GM19324 (cell line): ENCODE measurements around the gene ZNF91.
"Not testable (repeated sequence)": the region's sequence is repeated elsewhere in the genome, so short reads cannot be mapped to it uniquely, and the experiment has no call there.

Experiments
- ATAC-seq: cut with Tn5 transposase; IDR thresholded peaks from one replicate; pipeline ENCODE4 v1.9.1; 2021; ENCODE audit warnings: mild to moderate bottlenecking, moderate library complexity; ENCODE audit not compliant: unreplicated experiment, low FRiP score

The ZNF91 gene

DNA sequence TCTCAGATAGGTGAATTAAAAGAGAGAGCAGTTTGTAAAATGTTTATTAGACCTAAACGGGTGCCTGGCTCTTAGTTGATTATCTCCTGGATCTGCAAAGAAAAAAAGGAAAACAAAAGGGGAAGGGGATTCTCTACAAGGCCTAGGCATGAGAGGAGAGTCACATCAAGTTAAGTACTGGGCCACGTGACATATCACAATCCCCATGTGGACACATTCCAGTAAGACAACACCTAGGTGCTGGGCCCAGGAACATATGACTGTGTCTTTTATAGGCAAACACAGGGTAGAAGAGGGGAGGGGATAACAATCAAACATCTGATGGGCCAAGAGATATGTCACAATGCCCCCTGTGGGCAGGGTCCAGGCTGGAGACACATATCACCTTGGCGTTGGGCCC lies 4.2 kb upstream of the ZNF91 start:
- no peak for ATAC-seq

DNA sequence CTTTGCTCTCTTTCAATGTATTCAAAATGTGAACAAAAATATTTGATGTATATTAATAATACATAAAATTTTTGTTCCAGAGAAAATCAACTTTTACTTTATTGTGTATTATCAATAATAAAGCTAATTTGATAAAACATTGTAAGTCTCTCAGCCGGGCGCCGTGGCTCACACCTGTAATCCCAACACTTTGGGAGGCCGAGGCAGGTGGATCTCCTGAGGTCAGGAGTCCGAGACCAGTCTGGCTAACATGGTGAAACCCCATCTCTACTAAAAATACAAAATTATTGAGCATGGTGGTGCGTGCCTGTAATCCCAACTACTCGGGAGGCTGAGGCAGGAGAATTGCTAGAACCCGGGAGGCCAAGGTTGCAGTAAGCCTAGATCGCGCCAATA lies 449 bp upstream of the ZNF91 start:
- ATAC-seq = not testable (repeated sequence)

DNA sequence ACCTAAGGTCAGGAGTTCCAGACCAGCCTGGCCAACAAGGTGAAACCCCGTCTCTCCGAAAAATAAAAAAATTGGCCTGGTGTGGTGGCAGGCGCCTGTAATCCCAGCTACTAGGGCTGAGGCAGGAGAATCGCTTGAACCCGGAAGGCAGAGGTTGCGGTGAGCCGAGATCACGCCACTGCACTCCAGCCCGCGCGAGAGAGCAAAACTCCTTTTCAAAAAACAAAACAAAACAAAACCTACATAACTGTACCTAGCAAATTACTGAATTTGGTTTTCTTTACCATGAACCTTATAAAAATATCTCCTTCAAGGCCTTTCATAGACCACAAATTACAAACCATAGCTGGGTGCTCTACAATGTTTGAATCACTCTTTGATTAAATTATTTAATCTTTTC lies 760 bp downstream of the ZNF91 start:
- no peak for ATAC-seq

DNA sequence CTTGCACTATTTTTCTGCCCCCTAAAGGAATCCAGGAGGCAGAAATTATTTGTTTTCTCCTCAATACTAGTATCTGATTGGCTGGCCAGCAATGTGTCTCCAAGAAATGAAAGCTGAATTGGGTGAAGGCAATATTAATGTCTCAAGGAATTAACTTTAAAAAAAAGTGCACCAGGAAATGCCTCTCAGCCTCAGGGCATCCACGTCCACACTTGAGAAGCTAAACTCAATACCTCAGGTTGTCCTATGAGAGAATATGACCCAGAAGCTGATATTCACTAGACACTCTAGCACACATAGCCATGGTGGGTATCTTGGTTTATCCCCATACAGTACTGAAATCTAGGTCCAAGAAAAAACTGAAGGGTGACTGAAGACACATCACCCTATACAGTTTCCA lies 2.1 kb downstream of the ZNF91 start:
- no peak for ATAC-seq

DNA sequence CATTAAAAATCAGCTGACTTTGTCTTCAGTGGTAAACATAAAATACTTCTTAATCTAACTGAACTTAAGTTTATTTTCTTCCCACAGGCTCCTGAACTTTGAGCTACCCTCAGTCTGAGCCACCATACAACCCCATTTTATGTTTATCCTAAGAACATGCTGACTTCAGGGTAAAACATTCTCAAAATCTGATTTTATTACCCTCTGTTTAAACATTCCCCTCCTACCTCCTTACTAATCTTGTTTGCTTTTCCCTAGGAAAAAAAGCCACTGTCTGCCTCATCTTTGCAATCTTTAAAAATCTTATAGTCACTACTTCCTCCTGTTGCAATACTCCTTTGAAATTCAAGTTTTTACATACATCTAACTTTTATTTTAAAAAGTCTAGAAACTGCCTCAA lies 4.0 kb downstream of the ZNF91 start:
- no peak for ATAC-seq

DNA sequence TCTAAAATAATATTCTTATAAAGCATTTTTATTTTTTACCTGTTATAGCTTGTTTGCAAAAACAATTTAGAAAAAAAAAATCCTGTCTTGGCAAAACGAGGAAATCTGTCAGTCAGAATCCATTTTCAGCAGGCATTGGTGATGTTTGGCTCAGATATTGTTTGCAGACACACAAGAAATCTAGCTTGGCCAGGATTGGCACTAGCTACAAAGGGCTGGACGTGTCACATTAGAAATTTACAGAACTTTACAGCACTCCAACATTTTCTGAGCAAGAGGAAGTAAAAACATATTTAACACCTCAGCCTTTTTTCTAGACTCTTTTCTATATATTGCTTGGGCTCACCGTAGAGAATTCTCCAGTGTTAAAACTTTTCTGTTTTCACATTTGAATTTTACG lies 9.9 kb downstream of the ZNF91 start:
- no peak for ATAC-seq

DNA sequence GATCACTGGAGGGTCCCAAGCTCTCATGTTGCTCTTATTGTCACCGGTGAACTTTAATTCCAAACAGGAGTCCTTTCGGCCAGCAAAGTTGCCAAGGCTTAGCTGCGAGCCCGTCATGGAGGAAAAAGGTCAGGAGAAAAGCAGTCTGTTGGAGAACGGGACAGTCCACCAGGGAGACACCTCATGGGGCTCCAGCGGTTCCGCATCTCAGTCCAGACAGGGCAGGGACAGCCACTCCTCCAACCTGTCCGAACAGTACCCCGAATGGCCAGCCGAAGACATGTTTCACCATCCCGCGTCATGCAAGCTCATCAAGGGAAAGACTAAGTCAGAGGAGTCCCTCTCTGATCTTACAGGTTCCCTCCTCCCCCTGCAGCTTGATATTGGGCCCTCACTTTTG lies 10.4 kb downstream of the ZNF91 start:
- no peak for ATAC-seq

DNA sequence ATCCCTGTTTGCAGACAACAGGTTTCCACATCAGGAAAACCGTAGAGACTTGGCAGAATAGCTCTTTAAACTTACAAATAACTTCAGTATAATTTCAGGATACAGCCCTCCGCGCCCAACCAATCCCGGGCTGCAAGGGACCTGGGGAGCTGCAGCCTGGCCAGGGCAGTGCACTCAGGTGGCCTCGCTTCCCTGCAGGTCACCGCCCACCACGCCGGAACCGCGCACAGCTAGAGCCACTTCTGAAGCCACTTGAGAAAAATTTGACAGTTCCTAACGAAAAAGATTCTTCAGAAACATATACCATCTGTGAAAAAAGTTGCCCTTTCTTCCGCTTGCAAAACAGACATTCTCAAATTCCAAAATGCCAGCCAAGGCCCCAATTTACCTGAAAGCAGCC lies 11.1 kb downstream of the ZNF91 start:
- no peak for ATAC-seq

DNA sequence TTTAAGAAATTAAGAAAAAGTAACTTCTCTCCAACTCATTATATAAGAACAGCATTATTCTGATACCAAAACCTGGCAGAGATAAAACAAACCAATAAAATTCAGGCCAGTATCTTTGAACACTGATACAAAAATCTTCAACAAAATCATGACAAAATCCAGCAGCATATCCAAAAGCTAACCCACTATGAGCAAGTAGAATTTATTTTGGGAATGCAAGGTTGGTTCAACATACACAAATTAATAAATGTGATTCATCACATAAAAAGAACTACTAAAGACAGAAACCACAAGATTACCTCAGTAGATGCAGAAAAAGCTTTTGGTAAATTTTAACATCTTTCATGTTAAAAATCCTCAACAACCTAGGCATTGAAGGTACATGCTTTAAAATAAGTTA lies 12.3 kb downstream of the ZNF91 start:
- no peak for ATAC-seq

DNA sequence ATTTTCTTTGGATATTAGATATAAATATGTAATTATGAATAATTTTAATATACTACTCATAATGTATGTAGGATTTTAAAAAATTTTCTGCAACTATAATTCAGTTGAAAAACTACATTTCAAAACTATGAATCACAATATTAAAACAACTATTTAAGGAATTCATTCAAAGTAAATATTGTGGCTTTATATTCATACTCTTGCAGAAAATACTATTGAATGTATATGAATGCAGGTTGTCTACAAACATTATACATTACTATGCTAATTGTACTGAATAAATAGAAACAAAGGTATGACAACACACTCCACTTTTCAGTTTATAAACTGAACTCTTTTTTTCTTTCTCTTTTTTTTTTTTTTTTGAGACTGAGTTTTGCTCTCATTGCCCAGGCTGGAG lies 14.2 kb downstream of the ZNF91 start:
- no peak for ATAC-seq

DNA sequence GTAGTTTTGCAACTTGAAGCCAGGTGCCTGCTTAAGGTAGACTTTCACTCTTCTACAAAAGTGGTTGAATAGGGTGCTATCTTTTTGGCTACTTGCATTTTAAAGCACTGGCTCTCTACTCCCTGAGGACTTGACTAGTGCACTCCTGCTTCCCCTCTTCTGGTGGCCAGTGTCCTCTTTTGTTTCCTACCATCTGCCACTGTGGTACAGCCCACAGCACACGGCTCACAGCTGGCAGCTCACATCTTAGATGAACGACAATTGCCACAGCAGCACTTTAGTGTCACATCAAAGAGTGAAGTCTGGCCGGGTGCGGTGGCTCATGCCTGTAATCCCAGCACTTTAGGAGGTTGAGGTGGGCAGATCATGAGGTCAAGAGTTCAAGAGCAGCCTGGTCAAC lies 15.6 kb downstream of the ZNF91 start:
- ATAC-seq = not testable (repeated sequence)

DNA sequence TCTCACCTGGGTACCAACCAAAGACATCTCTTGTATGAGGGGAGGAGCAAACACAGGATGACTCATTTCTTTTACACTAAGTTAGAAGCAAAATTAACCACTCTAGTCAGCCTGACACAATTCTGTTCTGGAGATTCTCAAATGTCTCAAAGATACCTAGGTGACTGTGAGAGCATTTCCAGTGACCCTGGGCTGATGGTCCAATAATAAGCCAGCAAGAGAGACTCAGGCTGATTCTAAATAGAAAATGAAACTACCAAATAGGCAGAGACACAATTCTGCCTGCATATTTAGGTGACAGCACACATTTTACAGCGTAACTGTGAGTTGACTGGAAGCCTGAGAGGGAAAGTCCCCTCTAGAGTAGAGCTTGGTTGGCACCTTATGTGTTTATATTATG lies 16.3 kb downstream of the ZNF91 start:
- no peak for ATAC-seq

DNA sequence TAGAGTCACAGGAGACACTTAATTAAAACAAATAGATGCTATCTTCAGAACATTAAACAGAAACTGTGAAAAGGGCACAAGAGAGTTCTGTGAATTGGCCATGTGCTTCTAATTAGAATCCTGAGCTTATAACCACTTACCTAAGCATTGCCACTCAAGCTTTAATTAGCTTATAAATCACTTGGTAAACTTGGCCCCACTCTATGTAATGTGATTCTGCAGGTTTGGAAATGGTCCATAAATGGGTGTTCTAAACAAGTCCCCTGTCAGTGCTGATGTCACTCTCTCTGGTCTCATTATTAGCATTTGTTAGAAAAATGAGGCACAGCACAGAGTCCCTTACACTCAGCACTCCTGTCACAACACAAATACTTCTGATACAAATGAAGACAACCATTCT lies 18.0 kb downstream of the ZNF91 start:
- no peak for ATAC-seq

DNA sequence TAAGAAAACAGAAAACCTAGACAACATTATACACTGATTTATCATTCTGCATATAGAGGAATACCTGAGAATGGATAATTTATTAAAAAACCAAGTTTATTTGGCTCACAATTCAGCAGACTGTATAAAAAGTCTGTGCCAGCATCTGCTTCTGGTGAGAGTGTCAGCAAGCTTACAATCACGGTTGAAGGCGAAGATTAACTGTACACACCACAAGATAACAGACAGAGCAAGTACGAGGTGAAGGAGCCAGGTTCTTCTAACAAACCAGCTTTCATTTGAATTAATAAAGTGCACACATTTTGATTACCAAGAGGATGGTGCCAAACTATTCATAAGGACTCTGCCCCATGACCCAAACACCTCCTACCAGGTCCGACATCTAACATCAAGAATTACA lies 28.8 kb downstream of the ZNF91 start:
- no peak for ATAC-seq

DNA sequence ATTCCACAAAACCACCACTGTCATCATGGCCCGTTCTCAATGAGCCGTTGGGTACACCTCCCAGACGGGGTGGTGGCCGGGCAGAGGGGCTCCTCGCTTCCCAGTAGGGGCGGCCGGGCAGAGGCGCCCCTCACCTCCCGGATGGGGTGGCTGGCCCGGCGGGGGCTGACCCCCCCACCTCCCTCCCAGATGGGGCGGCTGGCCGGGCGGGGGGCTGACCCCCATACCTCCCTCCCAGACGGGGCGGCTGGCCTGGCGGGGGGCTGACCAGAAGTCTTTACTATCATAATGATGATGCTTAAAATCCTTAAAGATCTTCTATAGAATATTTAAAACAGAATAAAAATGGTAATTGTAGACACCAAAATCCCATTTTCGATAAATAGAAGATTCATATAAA lies 29.2 kb downstream of the ZNF91 start:
- ATAC-seq = not testable (repeated sequence)

DNA sequence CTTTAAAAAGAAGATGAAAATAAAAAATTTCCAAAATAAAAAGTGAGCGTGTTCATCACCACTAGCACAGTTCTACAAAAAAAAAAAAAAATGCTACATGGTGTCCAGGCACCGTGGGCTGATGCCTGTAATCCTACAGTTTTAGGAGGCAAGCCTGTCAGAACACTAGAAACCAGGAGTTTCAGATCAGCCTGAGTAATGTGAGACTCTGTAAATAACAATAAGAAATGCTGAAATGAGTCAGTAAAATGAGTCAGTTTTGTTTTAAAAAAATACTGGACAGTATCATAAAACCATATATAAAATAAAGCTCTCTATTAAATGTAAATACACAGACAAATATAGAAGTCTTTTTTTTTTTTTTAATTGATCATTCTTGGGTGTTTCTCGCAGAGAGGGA lies 30.0 kb downstream of the ZNF91 start:
- no peak for ATAC-seq

DNA sequence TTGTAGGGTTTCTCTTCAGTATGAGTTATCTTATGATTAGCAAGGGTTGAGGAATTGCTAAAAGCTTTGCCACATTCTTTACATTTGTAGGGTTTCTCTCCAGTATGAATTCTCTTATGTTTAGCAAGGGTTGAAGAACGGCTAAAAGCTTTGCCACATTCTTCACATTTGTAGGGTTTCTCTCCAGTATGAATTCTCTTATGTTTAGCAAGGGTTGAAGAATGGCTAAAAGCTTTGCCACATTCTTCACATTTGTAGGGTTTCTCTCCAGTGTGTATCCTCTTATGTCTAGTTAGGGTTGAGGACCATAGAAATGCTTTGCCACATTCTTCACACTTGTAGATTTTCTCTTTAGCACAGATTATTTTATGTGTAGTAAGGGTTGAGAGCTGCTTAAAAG lies 33.4 kb downstream of the ZNF91 start:
- ATAC-seq = not testable (repeated sequence)

DNA sequence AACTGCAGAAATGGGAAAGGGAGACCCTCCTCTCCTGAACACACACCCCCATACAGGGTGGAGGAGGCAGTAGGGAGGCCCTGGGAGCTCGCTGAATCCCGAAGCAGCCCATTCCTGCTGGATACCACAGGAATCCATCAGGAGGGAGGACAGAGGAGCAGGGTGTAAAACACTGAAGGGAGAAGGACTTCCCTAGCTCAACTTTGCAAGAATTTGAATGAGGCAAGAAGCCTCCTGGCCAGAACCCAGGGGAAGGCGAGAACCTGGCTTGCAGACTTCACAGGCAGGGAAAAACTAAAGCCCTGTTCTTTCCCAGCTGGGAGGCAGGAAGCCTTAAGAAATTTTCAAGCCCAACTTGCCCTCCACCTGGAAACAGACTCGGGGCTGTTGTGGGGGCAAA lies 43.5 kb downstream of the ZNF91 start:
- no peak for ATAC-seq

DNA sequence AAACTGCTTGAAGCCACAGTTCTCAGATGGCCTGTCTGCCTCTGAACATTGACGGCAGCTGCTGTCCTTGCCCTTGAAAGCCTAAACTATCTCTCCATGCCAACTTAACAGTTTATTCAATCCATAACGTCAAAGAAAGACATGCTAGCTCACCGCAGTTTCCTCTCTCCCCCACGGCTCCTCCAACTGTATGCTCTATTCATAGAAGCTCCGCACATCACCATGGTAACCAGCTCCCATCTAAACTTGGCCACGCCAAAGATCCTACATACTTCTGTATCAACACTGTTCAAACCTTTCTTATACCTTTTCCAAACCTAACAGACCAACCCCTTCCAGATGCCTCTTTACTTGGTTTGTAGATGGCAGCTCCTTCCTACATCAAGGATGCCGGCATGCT lies 48.6 kb downstream of the ZNF91 start:
- no peak for ATAC-seq

DNA sequence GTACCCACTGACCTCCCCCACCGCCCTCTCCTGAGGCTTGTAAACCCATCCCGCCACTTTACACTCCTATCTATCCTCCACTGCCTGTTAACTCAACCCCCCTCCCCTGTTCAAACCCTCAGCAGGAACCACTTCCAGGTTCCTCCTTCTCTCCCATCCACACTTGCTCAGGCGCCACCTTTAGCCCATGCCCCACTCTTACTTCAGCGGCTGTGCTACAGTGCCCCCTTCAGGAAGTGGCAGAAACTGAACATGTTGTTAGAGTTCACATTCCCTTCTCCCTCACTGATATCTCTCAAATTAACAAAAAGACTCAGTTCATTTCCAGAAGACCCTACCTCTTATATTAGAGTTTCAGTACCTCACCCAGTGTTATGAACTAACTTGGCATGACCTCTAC lies 49.4 kb downstream of the ZNF91 start:
- ATAC-seq = no peak

DNA sequence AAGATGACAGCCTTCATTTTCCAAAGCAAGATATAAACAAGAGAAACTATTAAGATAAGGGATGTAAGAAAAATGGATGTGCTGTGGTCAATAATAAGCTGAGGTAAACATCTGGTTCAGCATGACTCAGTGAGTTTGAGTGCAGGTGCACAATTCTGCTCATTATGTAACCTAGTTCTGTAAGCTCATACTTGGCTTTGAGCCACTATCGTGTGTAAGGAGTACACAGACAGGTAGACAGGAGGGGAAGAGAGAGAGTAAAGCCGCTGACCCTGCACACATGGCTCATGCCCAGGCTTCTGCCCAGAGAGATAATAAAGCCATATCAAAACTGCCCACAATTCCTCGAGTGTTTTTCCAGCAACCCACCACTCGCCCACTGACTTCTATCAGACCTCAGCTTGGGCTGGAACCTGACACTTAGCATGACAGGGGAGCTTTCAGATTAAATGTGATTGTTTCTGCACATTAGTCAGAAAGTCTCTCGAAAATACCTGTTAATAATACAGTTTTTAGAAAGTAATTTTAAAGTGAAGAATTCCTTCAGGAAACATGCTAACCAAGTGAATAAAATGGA lies 51.7 kb downstream of the ZNF91 start:
- no peak for ATAC-seq

DNA sequence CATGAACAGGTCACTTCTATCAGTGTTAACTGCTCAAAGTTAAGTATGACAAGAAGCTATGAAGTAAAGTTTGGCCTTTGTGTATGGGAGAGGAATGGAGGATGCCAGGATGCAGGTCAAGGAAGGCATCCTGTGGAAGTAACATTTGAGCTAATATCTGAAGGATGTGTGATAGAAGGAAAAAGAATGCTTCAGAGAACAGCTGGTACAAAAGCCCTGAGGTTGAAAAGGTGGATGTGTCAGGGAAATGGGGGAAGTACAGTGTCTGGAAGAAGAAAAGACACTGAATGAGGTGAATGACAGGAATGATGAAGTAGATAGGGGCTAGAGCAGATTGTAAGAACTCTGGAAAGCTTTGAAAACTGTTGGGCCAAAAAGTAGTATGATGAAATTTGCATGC lies 67.1 kb downstream of the ZNF91 start:
- ATAC-seq = no peak

DNA sequence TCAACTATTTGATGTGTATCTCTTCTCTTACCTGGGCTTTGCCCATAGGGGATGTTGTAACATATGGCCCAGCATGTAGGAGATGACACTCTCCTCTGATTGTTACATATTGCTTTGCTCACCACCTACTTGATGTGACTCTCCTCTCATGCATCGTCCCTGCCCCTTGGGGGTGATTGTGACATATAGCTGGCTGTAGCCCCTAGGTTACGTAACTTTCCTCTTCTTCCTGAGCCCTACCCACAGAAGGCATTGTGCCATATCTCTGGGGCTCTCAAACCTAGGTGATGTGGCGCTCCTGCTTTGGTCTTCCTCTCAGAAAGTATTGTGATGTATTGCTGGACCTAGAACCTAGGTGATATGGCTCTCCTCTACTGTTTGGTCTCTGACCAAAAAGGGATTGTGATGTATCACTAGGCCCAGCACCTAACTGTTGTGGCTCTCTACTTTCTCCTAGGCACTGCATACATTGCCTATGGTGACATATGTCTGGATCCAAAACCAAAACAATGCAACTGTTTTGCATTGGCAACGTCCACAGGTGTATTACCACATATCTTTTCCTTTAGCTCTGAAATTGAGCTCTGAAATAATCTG lies 73.2 kb downstream of the ZNF91 start:
- no peak for ATAC-seq
